ENCODE results near the gene SMIM44. TPM values are rescaled to one million over a fixed set of nuclear protein-coding genes. Genes with fewer than 3 reads are reported as not detected.
"Not testable (repeated sequence)": the region's sequence is repeated elsewhere in the genome, so short reads cannot be mapped to it uniquely, and the experiment has no call there.

SMIM44 gene
- total RNA-seq, 2 donors from 2014 or later: 6.0 to 6.1 TPM

- ATAC-seq (no peak), DNase-seq (no peak)
- intact Hi-C loops (cut with DNase I, micrococcal nuclease): no loop called here
These were observed 35.9 kb upstream of the SMIM44 start for GRCh38 chr19:3519126-3519525.

DNA sequence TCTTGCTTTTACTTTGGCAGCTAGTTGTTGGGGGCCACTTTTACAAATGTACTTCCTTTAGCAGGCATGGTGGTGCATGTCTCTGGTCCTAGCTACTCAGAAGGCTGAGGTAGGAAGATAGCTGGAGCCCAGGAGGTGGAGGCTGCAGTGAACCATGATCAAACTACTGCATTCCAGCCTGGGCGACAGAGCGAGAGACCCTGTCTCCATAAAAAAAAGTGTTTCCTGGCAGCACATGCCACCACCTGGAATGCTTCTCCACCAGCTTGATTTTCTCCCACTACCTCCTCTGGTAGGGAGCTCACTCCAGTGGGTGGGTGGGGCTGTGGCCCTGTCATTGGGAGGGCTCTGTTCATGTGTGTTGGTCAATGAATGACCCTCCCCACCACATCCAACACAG, 35.4 kb upstream of the SMIM44 start:
- no peak for DNase-seq
- intact Hi-C loops (cut with DNase I, micrococcal nuclease): no loop called here
- no peak for ATAC-seq

GRCh38 chr19:3518255-3518654, 35.0 kb upstream of the SMIM44 start:
- DNase-seq (no peak), ATAC-seq (no peak)
- intact Hi-C loops (cut with DNase I, micrococcal nuclease): no loop called here

DNA sequence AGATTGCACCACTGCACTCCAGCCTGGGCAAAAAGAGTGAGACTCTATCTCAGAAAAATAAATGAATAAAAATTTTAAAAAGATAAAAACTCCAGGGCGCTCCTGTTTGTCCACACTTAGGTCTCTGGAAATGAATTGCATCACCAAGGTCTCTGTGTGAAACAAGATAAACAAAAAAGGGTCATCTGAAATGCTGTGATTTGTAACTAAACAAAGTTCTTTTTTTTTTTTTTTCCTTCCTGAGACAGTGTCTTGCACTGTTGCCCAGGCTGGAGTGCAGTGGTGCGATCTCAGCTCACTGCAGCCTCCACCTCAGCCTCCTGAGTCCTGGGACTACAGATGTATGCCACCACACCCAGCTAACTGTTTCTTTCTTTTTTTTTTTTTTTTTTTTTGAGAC, 34.4 kb upstream of the SMIM44 start:
- intact Hi-C loops (cut with DNase I, micrococcal nuclease): no loop called here
- ATAC-seq: no peak
- no peak for DNase-seq

DNA sequence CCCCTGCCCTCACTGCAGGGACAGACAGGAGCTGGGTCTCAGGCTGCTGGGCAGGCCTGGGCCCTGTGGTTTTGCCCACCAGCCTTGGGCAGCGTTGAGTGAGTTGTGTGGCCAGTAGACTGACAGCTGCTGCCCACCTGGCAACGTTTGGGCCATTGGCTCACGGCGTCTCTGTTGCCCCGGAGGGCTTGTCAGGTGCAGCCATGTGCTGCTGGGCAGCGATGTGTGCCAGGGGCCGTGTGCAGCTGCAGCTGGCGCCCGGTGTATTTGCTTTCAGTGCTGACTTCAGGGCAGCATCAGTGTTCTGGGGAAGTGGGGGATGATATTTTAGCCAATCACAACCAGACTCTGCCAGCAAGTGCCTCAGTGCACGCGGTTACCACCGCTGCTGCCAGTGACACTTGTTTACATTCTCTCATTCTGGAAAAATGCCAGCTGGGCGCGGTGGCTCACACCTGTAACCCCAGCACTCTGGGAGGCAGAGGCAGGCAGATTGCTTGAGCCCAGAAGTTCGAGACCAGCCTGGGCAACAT, 33.5 kb upstream of the SMIM44 start:
- peak; percentile 70 for ATAC-seq
- intact Hi-C loops (cut with DNase I, micrococcal nuclease): no loop called here
- DNase-seq: peak; percentile 43 to 61

GRCh38 chr19:3515891-3516422, 32.7 kb upstream of the SMIM44 start:
- intact Hi-C loops (cut with DNase I, micrococcal nuclease): no loop called here
- DNase-seq (no peak), ATAC-seq (no peak)

DNA sequence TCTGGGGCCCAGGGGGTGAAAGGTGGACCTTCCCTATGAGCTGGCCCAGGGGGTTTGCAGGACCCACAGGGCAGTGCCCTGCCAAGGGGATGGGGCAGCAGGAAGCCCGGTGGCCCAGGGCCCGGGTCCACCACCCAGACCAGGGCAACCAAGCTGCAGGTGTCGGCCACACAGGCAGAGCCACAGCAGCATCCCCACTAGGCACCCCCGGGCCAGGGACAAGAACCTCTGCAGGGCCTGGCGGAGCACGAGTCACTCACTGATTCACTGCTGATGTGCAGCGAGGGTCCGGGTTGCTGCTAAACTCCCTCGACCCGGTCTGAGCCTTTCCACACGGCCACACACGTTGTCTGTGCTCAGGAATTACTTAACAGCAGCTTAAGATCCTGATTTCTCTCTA, 31.7 kb upstream of the SMIM44 start:
- no peak for DNase-seq
- intact Hi-C loops (cut with DNase I, micrococcal nuclease): no loop called here
- no peak for ATAC-seq

- DNase-seq (no peak), ATAC-seq (no peak)
- intact Hi-C loops (cut with DNase I, micrococcal nuclease): no loop called here
These were observed 30.2 kb upstream of the SMIM44 start for GRCh38 chr19:3513229-3514140.

DNA sequence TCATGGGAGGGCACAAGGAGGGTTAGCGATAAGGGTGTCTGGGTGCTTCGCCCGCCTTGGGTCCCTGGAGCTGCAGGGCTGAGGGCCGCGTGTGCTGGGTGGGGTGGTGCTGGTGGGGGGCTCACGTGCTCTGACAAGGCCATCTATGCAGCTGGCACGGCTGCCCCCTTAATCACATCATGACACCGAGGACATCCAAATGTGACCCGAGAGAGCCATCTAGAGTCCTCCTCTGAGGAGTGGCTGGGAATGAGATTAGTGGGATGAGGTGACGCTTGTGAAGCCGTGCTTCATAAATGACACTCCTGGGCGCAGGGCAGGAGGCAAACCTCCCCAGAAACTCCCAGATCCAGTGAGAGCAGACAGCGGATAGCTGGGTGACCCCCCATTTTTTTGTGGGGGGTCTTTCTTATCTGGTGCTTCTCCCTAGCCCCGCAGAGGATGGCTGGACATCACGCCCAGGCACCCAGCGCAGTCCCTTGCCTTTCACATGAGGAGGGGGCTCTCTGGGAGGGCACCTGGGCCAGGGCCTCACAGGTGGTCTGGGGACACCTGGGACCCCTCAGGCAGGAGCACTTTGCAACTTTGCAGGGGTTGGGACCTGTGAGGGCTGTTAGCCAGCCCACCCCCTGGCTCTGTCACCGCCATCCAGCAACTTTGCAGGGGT, 29.5 kb upstream of the SMIM44 start:
- no peak for DNase-seq
- intact Hi-C loops (cut with DNase I, micrococcal nuclease): no loop called here
- no peak for ATAC-seq

DNA sequence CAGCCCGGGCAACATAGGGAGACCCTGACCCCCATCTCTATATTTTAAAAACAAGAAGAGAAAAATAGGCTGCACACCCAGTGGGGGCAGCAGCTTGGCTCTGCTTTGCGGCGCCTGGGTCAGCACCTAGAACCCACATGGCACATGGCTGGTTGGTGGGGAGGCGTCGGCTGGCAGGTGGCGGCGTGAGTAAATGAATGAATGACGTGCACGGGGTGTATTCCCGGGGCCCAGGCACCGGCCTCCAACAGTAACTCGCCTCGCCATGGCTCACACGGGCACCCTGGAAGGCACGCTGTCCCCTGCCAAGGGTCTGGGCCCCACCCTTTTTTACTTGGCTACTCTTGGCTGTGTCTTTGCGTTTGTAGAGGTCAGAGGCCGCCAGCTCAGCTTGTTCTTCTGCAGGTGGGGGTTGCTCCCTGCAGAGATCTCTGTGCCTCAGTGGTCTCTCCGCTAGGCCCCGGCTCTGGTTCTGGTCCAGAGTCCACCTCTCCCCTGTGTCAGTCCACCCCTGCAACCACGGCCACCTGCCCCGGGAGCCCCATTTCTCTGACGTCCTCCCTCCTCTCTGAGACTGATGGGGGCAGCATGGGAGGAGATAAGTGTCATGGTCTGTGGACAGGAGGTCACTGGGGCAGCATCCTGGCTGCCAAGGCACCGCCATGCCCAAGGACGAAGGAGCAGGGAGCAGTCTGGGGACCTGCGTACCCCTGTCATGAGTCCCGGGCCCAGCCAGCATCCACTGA, 28.4 kb upstream of the SMIM44 start:
- ATAC-seq (no peak), DNase-seq (no peak)
- intact Hi-C loops (cut with DNase I, micrococcal nuclease): no loop called here

DNA sequence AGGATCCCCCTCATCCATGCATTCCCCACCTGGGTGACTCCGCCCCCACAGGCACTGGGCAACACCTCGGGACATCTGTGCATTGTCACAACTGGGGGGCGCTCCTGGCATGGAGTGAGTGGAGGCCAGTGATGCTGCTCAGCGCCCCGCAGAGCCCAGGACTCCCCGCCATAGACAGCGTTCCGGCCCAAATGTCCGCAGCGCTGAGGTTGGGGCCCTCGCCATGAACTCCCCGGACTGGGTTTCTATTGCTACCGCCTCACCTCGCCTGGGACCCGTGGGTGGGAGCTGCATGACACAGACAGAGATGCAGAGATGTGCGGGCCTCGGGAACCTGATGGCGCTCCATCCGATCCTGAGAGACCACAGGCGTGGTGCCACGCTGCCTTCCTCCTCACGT, 27.5 kb upstream of the SMIM44 start:
- ATAC-seq: no peak
- no peak for DNase-seq
- intact Hi-C loops (cut with DNase I, micrococcal nuclease): no loop called here

DNA sequence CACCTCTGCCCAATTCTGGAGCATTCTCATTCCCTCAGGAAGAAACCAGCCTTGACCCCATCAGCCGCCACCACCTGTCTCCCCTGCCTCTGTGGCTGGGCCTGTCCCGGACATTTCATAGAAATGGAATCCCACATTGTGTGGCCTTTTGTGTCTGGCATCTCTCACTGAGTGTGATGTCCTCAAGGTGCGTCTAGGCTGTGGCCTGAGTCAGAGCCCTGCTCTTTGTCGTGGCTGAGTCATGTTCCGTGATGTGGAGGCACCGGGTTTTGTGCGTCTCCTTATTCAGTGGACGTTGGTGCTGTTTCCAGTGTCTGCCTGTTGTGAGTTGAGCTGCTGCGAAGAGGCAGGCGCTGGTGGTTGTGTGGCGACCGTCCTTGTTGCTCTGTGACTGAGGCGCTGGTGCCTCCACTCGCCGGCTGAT, 26.3 kb upstream of the SMIM44 start:
- DNase-seq: no peak
- intact Hi-C loops (cut with DNase I, micrococcal nuclease): no loop called here
- ATAC-seq: no peak

DNA sequence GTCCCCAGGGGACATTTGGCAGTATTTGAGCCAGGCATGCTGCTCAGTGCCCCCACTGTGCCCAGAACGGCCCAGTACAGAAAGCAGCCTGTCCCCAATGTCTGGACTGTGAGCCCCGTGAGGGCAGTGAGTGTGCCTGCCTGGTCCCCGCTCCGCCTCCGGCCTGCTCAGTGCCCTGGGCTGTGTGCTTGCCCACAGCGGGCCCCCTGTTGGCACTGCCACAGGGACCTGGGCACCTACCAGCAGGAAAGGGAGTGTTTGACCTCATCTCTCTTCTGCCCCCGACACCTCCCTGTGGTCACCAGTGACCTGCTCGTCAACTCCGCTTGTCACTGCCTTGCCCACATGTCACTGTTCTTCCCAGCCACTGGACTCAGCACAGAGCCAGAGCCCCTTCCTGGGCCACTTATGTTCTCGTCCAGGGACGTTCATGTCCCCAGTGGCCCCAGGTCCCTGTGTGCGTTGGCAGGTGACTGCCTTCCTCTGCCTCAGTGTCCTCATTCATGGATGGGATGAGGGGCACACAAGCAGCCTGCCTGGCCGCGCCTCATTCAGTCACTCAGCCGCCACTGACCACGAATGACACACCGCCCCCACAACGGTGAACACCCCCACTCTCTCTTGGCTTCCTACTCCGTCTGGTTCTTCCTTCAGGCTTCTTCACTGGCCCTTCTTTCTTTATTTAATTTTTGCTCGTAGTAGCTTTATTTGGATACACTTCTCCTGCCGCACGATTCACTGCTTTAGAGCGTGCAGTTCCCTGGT, 25.7 kb upstream of the SMIM44 start:
- DNase-seq (no peak), ATAC-seq (no peak)
- intact Hi-C loops (cut with DNase I, micrococcal nuclease): no loop called here

DNA sequence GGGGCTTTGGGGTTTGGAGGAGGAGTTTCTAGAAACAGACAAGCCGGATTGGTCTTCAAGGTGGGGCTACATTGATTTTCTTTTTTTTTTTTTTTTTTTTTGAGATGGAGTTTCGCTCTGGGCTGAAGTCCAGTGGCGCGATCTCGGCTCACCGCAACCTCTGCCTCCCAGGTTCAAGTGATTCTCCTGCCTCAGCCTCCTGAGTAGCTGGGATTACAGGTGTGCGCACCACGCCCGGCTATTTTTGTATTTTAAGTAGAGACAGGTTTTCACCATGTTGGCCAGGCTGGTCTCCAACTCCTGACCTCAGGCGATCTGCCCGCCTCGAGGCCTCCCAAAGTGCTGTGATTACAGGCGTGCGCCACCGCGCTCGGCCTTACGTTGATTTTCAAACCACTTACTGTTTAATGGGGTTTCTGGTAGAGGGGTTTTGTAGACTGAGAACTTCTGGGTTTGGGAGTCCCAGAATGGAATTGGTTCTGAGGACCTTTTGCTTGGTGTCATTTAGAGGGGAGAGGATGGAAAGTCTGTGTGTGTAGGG, 24.9 kb upstream of the SMIM44 start:
- DNase-seq; ATAC-seq; intact Hi-C loops (cut with DNase I, micrococcal nuclease): not testable (repeated sequence)

GRCh38 chr19:3507371-3508120, 24.3 kb upstream of the SMIM44 start:
- peak; percentile 23 to 51 for DNase-seq
- ATAC-seq: no peak
- intact Hi-C loops (cut with DNase I, micrococcal nuclease): no loop called here

GRCh38 chr19:3506384-3507340, 23.4 kb upstream of the SMIM44 start:
- peak; percentile 10 for ATAC-seq
- intact Hi-C loops (cut with DNase I, micrococcal nuclease): no loop called here

More at GRCh38 chr19:3506384-3507340, 23.4 kb upstream of the SMIM44 start:
- peak; percentile 57 to 63 for DNase-seq
